SK-N-DZ (cell line): ENCODE measurements around the gene BABAM2.
"Not testable (repeated sequence)": the region's sequence is repeated elsewhere in the genome, so short reads cannot be mapped to it uniquely, and the experiment has no call there.

Source experiments
- DNase-seq: peaks from one replicate; pipeline ENCODE4 v3.0.0-alpha.2; 2015; ENCODE audit warnings: low spot score

Gene BABAM2

DNA sequence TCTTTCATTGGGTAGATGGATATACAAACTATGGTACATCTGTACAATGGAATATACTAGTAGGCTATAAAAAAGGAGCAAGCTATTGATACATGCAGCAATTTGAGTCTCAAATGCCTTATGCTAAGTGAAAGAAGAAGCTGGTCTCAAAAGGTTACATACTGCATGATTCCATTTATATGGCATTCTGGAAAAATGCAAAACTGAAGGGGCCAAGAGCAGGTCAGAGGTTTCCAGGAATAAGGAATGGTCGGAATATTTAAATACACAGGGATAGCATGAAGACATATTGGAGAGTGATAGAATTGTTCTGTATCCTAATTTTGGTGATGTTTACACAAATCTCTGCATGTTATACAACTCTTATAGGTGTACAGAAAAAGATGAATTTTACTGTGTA is 85.8 kb downstream of the BABAM2 start:
- DNase-seq, result no peak

DNA sequence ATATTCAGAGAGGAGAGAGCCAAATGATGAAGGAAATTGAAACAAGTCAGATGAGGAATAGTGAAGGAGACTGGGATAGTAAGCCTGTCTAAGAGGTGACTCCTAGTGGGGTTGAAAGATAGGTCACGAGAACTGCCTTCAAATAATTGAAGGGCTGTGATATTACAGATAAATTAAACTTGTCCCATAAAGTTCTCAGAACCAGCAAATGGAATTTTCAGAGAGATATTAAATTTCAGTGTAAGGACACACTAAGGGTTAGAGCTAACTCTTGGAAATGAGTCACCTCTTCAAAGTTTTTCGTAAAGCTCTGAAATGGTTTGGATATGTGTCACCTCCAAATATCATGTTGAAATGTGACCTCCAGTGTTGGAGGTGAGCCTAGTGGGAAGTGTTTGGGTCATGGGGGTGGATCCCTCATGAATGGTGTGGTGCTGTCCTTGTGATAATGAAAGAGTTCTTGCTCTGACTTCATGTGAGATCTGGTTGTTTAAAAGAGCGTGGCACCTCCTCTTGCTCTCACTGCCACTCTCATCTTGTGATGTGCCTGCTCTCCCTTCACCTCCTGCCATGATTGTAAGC is 87.3 kb downstream of the BABAM2 start:
- no peak for DNase-seq

DNA sequence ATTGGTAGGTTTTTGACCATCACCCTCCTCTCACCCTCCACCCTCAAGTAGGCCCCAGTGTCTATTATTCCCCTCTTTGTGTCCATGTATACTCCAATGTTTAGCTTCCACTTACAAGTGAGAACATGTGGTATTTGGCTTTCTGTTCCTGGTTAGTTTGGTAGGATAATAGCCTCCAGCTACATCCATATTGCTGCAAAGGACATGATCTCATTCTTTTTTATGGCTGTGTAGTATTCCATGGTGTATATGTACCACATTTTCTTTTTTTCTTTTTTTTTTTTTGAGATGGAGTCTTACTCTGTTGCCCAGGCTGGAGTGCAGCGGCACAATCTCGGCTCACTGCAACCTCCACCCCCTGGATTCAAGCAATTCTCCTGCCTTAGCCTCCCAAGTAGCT is 88.2 kb downstream of the BABAM2 start:
- not testable (repeated sequence) for DNase-seq

DNA sequence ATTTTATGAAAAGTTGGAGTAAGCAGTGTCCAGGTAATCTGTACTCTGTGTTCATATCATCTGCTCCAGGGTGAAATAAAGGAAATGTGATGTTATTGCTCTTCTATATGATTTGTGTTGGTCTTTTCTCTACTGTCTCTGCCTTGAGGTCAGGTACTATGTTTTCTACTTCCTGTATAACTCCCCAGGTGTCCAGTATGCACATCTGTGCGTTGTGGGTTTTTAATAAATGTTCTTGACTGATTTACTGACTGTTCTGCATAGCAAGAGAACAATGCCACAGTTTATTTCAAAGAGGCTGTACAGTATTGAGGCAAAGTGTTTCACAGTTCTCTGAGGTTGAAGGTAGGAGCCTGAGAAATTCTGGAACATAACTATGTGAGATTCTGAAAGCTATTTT is 89.7 kb downstream of the BABAM2 start:
- no peak for DNase-seq

DNA sequence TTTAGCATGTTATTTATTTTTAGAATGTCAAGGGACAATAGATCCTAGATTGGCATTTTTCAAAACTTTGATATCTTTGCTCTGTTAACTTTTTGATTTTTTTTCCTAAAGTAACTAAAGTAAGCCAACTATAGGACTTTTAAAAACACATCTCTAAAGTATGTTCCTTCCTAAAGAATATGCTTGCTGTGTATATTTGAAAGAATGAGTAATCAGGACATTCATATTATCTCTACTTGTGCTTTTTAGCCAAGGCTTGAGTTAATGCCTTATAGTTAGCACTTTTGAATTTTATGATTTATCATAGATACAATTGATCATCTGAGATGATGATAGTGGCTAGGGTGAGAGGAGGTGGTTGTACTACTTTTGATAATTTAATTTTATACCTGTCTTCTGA is 93.6 kb downstream of the BABAM2 start:
- DNase-seq, result no peak

DNA sequence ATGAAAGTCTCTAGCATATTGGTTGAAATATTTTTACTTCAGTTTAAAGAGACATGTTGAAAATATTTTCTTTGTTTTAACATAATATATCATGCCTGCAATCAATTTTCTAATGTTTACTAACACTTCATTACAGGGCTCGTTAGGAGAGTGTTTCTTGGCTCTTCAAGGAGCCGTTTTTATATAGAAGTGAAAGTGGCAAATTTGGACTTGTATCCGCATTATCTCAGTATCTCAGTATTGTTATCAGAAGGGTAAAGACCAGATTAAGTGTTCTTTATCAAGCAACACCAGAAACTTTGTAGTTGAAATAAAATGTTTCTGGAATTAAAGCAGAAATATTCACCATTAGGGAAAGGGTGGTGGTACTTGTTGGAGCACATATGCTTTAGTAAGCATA is 97.8 kb downstream of the BABAM2 start:
- DNase-seq, result no peak

DNA sequence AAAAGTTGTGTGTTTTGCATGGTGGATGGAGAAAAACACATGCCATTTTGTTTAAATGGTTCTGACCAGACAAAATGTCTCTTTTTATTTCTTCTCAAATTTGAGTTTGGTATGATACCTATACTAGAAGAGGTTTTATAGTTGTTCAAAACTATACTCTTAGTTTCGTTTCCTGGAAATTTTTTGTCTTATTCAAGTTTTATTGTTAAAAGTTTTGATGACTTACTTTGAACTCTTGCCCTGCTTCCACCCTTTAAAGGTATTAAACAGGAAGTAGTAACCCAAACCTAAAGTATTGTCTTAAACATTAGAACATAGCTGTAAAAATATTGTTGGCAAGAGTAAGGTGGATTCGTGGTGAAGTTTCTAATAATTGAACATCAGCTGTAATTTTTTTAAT is 98.2 kb downstream of the BABAM2 start:
- DNase-seq, result no peak

DNA sequence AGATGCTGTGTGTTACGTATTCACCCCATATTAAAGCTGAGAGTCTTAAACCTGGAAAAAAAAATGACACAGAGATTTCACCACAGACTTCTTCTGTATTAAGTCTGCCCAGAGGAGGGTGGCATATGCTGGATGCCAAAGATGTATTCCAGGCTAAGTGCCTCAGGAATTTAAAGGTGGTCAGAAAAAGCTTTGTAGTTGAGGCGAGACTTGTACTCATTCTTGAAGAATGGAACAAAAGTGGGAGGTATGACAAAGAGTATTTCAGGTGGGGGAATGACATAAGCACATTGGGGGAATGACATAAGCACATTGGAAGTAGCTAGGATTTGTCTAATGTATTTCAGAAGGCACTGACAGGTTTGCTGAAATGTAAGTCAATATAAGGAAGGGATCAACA is 98.6 kb downstream of the BABAM2 start:
- no peak for DNase-seq

DNA sequence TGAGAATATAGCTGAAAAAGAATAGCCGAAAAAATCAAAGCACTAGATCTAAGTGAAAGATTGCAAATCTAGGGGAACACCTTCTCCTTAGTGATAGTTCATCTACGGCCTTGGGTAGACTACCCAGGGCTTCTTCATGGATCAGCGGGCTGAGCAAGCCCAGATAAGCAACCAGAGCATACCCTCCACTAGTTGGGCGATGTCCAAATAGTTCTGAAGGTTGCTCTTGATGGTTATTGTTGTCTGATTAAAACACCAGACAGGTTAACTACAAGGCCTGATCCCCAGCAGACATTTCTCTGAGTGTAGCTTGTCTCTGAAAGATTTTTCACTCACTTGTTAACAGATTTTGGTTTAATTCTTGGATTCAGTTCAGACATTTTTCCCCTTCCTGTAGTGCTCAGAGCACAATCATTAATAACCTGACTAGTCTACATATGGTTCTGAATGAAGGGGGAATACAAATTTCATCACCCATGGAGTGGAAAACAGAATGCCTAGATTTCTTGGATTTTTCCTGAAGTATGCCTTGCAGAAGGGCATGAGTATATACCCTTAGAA is 99.6 kb downstream of the BABAM2 start:
- no peak for DNase-seq

DNA sequence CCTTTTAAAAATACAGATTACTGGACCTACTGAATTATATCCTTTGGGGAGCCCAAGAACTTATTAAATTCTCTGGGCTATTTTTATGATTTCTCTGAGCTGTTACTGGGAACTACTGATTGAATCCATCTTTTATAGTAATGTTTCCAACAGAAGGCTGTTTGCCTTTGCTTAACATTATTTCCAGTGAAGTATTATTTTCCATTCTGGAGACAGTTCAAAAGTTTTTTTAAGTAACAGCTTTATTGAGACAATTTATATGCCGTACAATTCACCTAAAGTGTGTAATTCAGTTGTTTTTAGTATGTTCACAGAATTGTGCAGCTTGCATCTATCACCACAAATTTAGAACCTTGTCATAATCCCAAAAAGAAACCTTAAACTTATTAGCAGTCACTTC is 100.6 kb downstream of the BABAM2 start:
- DNase-seq, result no peak

DNA sequence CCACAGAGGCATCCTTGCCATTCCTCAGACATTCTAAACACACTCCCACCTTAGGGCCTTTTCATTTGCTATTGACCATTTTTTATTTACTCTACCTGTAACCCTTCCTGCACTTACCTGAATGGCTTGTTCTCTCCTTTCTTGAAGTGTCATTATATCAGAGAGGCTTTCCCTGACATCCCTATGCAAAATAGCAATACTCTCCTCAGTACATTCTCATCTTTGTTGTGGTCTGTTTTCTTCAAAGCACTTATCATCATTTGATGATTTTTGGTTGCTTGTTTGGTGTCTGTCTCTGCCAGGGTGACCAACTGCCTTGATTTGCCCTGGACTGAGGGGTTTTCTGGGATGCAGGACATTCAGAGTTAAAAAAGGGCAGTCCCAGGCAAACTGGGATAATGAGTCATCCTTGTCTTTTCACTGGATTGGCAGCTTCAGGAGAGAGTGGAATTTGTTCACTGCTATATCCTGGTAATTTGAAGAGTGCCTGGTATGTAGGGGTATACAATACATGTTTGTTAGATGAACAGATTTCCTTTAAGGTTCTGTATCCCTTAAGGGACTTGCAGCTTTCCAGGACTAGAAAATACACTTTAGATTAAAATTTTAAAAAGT is 102.4 kb downstream of the BABAM2 start:
- no peak for DNase-seq

DNA sequence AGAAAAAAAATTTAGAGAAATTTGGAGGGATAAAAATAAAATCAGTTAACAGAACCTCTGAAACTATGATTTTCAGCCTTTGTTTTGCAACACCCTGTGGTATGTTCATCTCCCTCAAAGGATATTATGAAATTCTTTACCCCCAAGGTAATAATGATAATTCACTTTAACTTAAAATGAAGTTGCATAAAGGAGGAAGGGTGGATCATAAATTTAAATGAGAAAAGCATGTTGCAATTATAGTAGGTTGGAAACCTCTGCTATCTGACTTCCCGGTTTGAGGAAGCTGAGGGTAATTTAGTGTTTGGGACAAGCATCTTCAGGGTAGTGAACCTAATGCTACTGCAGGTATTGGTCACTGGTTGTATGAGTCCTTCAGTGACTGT is 102.9 kb downstream of the BABAM2 start:
- no peak for DNase-seq

DNA sequence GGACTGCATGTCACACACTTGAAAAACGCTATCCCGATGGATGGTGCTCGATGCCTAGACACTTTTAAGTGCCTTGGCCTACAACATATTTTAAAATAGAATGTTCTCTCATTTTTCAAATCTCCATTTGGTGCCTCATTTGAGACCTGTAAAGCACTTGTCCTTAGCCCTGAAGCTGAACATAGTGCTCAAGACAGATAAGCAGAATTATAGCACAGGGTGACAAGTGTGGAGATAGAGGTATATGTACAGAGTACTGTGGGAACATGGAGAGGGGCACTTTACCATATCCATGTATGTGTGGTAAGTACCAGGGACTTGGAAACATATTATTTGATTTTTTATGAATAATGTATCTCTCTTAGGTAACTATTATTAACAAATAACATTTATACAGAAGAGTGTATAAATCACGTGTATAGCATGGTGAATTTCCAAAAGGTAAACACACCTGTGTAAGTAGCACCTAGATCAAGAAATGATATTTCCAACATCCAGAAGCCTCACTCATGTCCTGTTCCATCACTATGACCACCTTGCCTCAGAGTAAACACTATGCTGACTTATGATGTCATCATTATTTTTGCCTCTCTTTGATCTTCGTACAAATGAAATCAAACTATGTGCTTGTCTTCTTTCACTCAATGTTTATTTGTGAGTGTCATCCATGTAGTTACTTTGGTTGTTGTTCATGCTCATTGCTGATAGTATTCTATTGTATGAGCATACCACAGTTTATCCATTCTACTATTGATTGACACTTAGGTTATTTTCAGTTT is 103.6 kb downstream of the BABAM2 start:
- DNase-seq, result no peak

DNA sequence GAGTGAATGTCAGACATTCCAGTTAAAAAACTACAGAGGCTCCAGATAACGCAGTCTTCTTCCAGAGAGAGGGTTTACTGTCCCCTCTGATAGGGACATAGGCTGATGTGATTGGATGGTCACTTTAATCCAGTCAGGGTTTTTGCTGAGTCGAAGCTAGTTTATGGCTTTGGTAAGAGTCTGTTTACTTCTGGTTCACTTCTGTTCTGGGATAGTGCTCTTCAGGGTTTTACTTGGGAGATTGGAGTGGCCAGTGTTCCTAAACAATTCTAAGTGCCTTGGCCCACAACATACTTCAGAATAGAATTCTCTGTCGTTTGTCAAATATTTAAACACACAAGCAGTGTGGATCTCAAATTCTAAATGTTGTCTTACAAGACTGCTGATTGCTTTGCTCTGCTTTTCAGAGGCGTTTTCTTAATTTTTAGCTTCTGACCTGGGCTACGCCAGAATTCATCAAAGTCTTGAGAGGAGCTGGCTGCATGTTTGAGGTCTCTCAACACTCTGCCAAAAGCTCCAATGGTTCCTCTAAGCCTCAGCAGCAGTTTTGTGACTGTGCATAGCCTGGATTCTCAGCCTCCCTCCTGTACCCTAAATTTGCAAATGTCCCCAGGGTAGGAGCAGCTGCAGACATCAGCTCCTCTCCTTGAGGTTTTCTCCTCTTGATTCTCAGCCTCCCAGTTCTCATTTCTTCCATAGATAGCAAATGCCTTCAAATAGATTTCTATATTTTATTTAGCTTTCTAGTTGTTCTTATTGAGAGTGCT is 105.8 kb downstream of the BABAM2 start:
- no peak for DNase-seq

DNA sequence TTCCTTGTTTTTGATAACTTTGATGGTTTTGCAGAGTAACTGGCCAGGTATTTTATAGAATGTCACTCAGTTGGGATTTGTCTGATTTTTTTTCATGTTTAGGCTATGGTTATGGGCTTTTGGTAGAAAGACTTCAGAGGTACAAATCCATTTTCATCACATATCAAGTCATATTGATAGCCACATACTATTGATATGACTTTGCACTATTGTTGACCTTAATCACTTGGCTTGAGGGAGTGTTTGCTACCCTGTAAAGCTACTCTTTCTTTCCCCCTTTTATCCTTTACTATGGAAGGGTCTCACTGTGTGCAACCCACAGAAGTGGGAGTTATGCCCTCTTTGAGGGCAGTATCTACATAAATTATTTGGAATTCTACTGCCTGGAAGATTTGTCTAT is 109.8 kb downstream of the BABAM2 start:
- DNase-seq, result no peak

DNA sequence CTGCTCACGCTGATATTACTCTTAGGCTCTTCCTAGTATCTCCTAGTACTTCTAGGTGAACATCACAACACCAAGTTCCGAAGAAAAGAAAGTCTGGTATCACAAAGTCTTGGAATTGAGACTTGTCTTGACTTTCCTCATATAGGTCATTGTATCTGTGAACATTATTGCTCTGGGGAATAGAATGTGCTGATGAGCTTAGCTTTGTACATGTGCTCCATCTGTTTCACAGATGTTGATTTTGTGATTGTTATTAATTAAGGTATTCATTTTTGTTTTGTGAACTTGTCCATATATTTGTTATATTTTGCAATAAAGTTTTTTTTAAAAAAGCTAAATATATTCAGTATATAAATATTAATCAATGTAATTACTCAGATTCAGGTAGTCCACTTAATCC is 111.7 kb downstream of the BABAM2 start:
- DNase-seq, result no peak

DNA sequence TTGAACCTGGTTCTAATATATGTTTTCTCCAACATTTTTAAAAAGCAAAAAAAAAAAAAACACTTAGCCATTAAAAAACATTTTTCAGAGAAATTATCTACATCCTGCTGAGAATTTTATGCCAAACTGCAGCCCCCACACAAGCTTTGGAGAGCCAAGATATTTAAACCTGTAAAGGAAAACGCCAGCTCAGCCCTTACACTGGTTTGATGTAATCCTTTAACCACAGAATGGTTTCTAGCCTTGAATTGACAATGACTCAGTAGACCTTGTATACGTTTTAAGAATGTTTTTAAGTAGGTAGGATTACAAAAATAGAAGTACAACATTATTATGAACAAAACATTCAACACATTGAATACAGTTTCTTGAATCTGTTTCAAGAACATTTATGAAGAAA is 113.6 kb downstream of the BABAM2 start:
- DNase-seq, result no peak

DNA sequence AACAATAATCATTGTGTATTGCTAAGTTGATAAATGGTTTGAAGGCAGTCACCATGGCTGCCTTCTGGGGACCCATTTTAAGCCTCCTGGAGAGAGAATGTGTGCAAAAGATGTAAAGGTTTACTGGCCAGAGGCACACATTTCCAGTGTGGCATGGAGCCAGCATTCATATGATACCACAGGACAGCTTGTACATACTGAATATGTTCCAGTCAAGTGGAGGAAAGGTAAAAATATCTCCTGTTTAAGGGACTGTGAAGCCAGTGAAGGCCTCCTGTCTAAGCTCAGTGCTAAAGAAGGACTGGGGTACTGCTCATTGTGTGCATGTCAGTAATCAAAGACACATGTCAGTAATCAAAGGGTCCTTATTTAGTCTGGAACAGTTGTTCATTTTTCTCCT is 119.2 kb downstream of the BABAM2 start:
- no peak for DNase-seq

DNA sequence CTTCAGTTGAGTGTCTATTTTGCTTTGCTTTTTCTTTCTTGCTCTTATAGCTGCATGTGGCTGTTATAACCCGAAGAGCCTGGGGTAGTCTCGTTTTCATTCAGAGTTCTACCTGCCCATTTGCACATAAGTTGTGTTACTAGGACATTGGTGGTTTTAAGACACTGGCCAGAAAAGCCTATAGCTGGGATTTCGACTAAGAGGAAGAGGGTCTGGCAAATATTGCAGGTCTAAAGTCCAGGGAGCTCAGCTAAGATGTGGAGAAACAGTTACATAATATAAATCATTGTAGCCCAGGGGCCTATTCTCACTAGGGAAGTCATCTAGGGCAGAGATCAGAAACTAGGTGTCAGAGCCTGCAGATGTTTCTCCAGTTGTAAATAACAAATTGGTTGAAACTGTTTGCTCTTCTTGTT is 120.8 kb downstream of the BABAM2 start:
- no peak for DNase-seq

DNA sequence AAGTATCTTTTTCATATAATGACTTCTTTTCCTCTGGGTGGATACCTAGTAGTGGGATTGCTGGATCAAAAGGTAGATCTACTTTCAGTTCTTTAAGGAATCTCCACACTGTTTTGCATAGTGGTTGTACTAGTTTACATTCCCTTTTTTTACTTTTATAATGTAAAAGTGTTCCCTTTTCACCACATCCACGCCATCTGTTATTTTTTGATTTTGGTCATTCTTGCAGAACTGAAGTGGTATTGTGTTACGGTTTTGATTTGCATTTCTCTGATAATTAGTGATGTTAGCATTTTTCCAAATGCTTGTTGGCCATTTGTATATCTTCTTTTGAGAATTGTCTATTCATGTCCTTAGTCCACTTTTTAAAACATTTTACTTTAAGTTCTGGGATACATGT is 127.9 kb downstream of the BABAM2 start:
- not testable (repeated sequence) for DNase-seq

DNA sequence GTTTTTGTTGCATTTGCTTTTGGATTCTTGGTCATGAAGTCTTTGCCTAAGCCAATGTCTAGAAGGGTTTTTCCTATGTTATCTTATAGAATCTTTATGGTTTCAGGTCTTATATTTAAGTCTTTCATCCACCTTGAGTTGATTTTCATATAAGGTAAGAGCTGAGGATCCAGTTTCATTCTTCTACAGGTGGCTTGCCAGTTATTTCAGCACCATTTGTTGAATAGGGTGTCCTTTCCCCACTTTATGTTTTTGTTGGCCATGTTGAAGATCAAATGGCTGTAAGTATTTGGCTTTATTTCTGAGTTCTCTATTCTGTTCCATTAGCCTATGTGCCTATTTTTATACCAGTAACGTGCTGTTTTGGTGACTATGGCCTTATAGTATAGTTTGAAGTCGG is 129.0 kb downstream of the BABAM2 start:
- not testable (repeated sequence) for DNase-seq

DNA sequence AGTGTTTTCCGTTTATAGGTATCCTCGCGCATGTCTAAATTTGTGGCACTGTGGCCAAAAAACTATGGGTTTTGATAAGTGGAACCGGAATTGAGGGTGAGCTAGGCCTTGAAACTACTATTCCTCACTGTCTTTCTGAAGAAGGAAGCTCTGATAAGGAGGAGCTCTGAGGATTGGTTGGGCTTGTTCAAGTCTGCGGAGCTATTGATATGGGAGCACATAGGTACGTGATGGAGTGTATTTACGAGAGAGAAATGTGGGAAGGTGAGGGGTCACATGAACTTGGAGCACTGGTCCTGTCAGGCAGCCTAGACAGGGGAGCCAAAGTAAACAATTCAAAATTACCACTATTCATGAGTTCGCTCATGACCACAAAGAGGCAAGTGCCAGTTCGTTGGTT is 131.4 kb downstream of the BABAM2 start:
- no peak for DNase-seq
